GM18502 (cell line): ENCODE measurements around the gene ARHGAP15.

Source experiments
- ATAC-seq: cut with Tn5 transposase; IDR thresholded peaks from one replicate; pipeline ENCODE4 v1.9.1; 2021; ENCODE audit warnings: mild to moderate bottlenecking; ENCODE audit not compliant: unreplicated experiment, poor library complexity

ARHGAP15 gene

DNA sequence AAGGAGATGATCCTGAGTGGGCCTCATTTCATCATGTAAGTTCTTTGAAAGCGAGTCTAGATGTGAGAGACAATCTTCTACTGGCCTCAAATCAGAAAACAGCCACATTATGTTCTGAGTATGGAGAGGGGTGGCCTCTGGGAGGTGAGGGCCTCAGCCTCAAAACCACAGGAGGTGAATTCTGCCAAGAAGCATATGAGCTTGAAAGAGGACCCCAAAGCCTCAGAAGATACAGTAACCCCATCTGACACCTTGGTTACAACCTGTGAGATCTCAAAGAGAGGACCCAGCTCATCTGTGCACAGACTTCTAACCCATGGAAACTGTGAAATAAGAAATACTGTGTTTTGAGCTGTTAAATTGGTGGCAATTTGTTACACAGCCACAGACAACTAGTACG, 200.1 kb downstream of the ARHGAP15 start:
- no peak for ATAC-seq

DNA sequence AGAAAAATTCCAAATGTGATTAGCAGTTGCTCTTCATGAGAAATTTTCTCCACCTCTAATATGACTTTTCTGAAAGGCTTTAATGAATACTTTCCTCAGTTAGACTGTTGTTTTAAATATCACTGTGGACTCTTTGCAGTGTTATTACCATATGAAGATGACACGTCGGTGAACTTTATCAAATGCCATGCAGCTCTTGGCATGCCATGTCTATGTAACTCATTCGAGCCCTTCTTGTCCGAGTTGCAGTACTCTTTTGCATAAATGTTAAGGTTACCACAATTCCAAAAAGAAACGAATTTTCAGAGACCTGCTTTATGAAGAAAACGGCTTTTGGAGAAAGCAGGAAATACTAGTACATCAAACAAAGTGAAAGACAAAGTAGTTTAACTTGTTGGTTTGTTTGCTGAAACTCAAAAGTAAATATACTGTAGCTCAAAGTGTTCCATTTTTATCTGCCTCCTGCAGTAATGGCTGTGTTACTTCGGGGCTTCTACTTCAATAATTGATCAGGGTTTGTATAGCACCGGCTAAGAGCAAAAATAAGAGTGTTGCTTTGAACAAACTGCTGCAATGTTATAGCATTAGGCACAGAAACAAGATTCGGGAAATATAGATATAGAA, 204.1 kb downstream of the ARHGAP15 start:
- no peak for ATAC-seq

DNA sequence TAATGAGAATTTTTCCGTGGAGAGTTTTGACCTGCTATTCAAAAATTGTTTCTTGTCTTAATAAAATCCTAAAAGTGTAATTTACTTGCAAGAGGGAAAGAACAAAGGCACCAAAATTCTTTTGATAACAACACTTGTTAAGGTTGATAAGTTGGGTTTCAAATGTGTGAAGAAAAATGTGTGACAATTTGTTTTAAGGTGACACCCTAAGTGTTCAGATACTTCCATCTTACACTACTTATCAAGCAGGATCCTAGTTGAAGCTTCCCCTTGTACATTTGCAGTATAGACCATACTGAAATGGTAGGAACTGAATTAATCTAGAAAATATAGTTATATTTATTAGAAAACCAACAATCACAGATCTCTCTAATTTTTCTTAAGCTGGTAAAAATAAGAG, 204.6 kb downstream of the ARHGAP15 start:
- ATAC-seq, result no peak

DNA sequence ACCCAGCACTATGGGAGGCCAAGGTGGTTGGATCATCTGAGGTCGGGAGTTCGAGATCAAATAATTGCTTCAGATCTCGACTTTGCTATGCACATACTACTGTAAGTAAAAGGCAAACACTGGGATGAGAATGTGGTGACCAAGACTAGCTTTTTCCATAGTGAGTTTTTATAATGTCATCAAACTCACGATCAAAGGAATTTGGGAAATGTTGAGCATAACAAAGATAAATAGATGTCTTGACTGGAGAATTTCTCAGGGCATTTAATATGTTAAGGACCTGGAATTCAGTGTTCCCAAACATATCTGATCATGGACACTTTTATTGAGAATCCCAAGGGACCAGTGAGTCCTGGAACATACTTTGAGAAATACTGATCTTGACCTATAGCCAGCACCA, 205.6 kb downstream of the ARHGAP15 start:
- no peak for ATAC-seq

DNA sequence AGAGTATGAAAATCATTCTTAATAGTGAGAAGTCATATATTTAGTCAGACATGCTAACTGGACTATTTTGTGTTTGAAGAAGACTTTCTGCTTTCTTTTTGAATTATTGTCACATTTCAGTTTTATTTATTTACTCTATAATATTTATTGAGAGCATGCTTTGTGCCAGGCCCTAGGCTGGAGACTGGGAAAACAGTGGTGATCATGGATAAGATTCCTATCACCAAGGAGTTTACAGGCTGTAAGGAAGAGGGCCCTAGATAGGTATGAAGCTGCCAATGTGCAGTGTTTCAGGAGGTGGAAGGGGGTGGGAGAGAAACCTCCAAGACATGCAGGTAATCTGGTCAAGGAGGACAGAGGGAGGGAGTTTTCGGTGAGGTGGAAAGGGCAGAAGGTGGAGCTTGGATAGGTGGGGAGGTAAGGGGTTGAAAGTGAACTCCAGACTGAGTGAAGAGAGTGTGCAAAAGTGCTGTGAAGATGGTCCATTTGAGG, 207.5 kb downstream of the ARHGAP15 start:
- no peak for ATAC-seq

DNA sequence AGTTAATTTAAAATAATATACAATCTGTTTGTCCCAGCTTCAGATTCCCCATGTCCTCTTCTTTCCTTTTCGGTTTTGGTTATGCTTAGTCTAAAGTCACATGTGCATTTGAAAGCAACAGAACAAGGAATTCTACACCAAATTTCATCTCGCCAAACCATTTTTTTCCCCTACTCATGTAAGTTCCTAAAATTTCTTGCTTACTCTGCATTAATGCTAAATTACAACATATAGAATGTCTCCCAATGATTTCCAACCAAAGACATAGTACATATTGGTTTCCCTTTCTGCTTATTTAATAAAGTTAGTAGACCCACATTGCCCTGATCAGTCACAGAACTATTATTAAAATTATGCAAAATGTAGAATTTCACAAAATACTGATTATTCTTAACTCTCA, 212.3 kb downstream of the ARHGAP15 start:
- no peak for ATAC-seq

DNA sequence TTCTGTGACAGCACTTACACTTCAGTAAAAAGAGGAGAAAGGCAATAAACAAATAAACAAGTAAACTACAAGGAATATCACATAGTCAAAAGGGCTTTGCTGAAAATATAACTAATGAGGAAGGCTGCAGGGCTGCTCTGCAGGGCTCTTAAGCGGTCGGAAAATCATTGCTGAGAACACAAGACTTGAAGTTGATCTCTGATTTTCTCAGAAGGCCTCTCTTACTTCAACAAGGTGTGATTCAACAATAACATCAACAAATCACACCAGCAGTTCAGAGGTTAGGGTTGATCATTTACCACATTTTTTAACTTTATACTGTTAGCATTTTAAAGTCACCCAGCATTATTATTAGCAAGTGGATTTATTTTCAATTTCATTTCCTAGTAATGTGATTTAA, 215.6 kb downstream of the ARHGAP15 start:
- no peak for ATAC-seq

DNA sequence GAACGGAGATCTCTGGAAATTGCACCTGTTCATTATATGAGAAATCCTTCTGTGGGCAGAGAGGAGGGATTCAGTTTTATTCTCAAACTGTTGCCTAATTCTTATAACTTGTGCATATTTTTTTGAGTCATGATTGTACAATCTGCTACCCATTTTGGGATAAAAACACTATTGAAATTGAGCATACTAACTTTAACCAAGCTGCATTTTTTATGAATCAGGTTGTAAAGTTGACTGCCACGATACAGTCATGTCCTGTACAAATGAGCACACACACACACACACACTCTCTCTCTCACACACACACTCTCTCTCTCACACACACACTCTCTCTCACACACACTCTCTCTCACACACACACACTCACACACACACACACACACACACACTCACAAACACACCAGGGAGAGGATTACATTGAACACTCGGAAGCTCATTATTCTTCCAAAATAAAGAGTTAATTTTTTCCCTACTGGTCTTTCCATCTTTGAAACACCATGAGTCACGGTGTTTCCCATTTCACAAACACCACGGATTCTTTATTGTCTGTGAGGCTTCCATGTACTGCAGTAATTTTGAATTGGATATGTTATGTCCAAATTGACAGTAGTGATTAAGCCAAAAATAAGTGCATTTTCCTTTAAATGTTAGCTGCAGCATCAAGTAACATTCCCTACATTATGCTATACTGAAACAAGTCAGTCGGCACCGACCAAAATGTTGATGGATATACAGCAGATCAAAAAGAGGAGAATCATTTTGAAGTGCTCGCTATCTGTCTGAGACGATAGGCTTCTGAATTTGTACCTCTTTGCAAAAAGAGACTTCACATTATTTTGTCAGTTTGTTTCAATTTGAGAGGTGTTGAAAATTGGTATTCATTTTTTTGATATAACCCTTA, 216.9 kb downstream of the ARHGAP15 start:
- ATAC-seq, result no peak

DNA sequence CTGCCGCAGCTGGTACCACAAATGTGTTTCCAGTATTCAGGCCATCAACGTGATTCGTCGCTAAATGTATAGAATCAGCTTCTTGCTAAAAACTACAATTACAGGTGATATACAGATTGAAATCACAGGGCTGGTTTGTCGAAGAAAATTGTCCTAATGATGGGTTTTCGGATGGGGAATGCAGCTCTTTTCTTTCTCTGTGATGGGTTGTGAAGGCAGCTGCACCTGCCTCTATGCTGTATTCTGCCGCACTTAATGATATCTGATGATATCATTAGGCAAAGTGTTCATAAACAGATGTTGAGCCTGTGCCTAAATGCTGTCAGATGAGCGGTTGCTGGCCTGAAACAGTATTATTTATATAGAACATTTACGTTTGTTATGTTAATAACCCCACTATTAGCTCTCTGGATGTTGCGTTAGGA, 218.1 kb downstream of the ARHGAP15 start:
- ATAC-seq, result no peak

DNA sequence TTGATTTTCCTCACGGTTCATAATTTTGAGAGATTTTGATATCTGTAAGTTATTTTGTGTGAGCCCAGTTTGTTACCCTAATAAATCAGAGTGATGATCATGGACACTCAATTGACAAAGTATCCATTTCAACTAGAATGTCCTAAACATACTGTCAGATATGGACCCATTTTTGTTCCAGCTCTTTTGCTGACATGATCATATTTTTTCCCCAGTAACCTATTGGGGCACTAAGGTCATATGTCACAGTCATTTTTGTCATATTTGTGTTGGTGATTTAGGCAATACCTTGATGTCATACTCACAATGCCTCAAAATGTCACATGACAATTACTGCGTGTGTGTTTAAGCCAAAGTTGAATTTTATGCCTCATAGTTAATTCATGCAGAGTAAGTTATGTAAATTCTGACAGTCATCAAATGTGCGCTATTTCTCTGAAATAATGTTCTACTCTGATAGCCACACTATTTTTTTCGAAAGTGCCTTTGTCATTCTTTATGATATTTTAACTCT, 218.7 kb downstream of the ARHGAP15 start:
- ATAC-seq, result no peak

DNA sequence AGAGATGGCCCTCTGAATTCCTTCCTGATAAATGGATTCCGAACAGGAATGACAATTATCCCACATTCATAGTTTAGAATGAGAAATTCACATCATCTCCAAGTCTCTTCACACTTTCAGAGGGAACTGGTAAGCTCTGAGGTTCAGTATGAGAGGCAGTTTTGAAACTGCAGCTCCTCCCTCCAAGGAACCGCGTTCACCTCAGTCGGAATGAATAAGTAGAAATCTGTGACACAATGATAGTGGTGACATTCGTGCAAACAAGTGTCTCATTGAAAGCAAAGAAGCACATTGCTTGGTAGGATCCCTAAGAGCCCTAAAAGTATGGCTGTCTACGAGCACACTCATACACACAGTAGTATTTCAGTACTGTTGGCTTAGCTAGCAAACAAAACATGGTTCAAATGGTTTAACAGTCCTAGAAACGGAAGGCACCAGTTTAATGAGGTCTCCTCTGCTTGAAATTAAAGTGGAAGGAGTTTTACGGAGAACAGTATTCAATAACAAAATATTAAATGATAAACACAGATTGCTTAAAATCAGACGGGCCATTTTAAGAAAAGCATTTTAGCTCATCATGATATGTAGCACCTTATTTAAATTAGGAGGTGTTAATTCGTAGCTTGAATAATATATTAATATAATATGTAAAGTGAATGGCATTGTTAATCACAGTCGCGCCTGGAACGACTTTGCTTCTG, 225.0 kb downstream of the ARHGAP15 start:
- no peak for ATAC-seq

DNA sequence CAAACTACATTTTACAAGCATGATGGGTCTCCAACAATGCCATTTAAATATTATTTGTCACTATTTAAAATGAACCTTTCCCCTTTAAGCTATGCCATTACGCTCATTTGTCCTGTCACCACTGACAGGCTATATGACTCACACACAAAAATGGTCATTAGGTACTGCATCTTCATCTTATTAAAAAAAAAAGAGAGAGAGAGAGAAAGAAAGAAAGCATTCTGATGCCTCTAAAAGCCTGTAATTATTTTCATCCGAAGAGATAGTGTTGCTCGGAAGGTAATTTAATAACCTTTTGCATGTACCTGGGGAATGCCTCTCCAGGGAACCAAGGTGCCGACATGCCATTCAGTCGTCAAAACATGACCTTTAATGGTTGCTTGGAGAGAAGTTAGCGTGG, 226.7 kb downstream of the ARHGAP15 start:
- no peak for ATAC-seq

DNA sequence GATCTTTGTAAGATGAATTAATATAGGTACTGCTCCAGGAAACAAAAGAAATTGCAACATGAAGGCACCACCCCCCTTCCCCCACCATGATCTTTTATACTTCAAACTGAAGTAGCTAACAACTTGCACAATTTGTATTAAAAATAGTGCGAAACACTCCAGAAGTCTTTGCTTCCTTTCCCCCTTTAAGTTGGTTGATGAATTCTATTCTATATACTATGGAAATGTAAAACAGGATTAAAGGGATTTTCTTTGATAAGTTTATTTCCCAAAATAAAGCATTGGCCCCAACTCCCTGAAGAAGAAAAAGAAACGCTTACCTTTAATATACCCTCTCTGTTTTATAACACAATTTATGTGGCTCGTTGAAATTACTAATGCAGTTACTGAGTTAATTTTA, 227.1 kb downstream of the ARHGAP15 start:
- no peak for ATAC-seq

DNA sequence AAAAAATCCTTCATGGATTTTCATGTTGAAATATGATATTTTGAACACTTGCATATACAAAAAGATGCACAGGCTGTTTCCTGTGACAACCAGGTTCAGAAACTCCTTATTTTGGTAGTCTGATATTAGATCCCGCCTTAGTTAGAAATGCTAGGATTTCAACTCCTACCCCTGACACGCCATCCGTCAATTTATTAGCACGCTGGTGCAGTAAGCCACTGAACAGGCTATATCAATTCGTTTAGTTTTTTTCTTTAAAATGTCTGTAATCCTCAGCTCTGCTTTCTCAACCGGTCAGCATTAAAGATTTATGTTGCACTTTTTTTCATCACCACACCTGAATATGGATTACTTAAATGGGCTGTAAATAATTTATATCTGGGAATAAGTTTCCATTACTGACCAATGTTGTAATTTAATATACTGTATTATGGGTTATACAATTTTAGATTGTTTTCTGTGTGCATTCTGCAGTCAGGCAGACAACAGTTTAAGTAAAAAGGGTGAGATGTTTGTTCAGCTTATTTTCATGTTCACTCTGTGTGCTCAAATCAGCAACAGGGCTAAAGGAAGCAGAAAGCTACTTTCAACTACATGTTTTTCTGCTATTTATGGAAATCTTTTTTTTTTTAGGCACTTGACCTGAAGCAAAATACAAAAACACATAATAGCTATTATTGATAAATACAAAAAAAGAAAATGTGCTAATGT, 227.7 kb downstream of the ARHGAP15 start:
- ATAC-seq, result no peak

DNA sequence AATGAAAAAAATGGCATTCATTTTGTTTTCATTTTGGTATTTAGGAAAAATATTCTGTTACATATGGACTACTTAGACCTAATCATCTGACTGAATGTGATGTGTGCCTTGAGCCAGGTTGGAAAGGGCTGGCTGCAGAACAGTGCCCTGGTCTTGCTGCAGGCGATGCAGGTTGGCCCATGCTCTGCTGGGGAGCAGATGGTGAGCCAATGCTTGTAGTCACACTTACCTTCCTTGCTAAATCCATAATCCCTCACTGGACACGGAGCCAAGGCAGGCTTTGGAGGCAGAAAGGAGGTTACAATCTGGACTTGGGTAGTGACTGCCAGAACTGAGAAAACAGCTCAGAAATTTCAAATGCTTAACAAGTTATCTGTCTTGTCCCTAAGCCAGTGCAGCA, 228.7 kb downstream of the ARHGAP15 start:
- no peak for ATAC-seq

DNA sequence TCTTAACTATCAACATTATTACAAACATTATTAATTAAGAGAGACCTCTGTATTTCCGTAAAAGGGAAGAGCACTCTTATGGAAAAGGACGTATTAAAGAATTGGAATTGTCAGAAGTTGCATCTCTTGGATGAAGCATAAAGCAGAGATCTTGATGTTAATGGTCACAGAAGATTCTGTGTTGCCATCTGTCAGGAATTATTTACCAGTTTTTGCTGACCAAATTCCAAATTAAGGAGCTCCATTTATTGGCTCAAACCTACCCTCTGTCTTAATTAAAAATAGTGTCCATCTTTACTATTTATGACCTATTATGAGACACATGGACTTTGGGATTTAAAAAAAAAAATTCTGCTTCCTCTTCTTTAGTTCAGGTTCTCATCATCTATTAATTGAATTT, 232.1 kb downstream of the ARHGAP15 start:
- ATAC-seq, result no peak

DNA sequence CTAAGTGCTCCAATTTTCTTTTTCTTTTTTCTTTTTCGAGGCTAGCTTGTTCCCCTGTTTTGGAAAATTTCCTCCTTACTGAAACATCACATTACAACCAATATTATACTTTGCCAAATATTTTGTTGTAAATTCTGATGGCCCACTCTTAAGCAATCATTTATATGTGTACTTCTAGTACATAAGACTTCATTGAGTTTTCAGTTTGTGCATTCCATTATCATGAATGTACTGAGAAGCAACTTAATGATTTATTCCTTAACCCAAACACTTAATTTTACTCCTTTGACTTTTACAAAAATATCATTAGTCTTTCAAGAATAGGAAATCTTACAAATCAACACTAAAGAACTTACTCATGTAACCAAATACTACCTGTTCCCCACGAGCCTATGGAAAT, 242.4 kb downstream of the ARHGAP15 start:
- ATAC-seq, result no peak

DNA sequence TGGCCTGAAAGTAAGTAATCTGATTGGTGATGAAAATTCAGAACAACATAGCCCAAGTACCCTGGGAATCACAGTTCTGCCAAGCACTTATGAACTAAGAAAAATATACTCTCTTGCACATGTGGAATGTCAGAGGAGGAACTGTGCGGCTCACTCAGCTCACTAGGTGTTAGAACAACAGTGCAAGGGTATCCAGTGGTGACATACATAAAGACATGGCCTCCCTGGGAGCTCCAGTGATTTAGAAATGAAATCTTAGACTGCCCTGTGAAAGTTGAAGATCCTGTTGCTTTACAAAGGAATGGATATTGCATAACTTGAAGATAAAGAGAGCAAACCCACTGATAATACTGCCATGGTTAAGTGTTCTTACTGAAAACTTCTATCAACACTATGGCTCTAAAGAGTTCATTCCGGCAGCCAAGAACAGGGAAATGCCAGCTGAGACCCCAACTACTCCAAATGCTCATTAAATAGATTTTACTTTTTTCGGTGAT, 246.2 kb downstream of the ARHGAP15 start:
- no peak for ATAC-seq

DNA sequence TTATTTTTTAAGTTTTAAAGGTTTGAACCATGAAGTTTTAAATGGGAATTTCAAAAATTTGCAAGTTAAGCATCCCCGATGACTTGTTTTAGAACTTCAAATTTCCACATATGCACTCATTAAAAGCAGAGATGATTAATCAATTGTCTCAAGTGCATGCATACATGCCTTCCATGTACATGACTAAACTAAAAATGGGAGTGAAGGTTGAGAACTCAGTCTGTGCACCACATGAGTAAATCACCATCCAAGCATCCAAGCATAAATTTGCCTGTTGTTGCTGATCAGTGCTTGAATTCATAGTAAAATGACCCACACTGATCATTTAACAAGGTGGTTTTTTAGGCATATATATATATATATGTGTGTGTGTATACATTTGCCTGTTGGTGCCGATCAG, 249.8 kb downstream of the ARHGAP15 start:
- no peak for ATAC-seq

DNA sequence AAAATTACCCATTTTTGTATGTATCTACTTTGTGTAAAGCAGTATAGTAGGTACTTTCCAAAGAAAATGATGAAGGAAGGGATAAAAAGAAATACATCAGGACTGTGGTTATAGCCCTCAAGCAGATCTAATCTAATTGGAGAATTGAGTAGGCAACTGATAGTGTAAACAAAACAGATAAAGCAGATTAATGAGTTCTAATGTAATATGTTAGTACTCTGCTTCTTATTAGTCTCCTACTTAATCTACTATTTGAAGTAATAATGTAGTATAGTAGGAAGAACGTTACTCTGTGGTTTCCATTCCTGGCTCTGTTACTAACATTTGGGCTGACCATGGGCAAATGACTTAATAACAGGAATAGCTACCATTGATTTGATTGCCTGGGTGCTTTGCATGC, 250.7 kb downstream of the ARHGAP15 start:
- no peak for ATAC-seq
